ENCODE data around the gene SEMG1. TPM values are rescaled to one million over a fixed set of nuclear protein-coding genes. Genes with fewer than 3 reads are reported as not detected.

The SEMG1 gene
- total RNA-seq, 1 experiment from 2014 or later: 2.1 TPM

- TF ChIP-seq, protein P1, sequence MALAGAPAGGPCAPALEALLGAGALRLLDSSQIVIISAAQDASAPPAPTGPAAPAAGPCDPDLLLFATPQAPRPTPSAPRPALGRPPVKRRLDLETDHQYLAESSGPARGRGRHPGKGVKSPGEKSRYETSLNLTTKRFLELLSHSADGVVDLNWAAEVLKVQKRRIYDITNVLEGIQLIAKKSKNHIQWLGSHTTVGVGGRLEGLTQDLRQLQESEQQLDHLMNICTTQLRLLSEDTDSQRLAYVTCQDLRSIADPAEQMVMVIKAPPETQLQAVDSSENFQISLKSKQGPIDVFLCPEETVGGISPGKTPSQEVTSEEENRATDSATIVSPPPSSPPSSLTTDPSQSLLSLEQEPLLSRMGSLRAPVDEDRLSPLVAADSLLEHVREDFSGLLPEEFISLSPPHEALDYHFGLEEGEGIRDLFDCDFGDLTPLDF (CRISPR knock-in tag; IDR thresholded peaks at IDR 0.05): no peak
- TF ChIP-seq ZBTB43 (CRISPR knock-in tag; IDR thresholded peaks at IDR 0.05): no peak
- TF ChIP-seq, protein P2, sequence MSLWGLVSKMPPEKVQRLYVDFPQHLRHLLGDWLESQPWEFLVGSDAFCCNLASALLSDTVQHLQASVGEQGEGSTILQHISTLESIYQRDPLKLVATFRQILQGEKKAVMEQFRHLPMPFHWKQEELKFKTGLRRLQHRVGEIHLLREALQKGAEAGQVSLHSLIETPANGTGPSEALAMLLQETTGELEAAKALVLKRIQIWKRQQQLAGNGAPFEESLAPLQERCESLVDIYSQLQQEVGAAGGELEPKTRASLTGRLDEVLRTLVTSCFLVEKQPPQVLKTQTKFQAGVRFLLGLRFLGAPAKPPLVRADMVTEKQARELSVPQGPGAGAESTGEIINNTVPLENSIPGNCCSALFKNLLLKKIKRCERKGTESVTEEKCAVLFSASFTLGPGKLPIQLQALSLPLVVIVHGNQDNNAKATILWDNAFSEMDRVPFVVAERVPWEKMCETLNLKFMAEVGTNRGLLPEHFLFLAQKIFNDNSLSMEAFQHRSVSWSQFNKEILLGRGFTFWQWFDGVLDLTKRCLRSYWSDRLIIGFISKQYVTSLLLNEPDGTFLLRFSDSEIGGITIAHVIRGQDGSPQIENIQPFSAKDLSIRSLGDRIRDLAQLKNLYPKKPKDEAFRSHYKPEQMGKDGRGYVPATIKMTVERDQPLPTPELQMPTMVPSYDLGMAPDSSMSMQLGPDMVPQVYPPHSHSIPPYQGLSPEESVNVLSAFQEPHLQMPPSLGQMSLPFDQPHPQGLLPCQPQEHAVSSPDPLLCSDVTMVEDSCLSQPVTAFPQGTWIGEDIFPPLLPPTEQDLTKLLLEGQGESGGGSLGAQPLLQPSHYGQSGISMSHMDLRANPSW (CRISPR knock-in tag; conservative IDR thresholded peaks at IDR 0.05; ENCODE audit: low read depth): no peak
- no peak for TF ChIP-seq ZBTB21 (CRISPR knock-in tag; IDR thresholded peaks at IDR 0.05; ENCODE audit: borderline replicate concordance)
- TF ChIP-seq EMX1 (CRISPR knock-in tag; IDR thresholded peaks at IDR 0.05): no peak
- TF ChIP-seq, protein P3, sequence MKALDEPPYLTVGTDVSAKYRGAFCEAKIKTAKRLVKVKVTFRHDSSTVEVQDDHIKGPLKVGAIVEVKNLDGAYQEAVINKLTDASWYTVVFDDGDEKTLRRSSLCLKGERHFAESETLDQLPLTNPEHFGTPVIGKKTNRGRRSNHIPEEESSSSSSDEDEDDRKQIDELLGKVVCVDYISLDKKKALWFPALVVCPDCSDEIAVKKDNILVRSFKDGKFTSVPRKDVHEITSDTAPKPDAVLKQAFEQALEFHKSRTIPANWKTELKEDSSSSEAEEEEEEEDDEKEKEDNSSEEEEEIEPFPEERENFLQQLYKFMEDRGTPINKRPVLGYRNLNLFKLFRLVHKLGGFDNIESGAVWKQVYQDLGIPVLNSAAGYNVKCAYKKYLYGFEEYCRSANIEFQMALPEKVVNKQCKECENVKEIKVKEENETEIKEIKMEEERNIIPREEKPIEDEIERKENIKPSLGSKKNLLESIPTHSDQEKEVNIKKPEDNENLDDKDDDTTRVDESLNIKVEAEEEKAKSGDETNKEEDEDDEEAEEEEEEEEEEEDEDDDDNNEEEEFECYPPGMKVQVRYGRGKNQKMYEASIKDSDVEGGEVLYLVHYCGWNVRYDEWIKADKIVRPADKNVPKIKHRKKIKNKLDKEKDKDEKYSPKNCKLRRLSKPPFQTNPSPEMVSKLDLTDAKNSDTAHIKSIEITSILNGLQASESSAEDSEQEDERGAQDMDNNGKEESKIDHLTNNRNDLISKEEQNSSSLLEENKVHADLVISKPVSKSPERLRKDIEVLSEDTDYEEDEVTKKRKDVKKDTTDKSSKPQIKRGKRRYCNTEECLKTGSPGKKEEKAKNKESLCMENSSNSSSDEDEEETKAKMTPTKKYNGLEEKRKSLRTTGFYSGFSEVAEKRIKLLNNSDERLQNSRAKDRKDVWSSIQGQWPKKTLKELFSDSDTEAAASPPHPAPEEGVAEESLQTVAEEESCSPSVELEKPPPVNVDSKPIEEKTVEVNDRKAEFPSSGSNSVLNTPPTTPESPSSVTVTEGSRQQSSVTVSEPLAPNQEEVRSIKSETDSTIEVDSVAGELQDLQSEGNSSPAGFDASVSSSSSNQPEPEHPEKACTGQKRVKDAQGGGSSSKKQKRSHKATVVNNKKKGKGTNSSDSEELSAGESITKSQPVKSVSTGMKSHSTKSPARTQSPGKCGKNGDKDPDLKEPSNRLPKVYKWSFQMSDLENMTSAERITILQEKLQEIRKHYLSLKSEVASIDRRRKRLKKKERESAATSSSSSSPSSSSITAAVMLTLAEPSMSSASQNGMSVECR (CRISPR knock-in tag; IDR thresholded peaks at IDR 0.05; ENCODE audit: borderline replicate concordance): no peak
- TF ChIP-seq ATF1 (CRISPR knock-in tag; IDR thresholded peaks at IDR 0.05): no peak
- no peak for TF ChIP-seq ATF3 (CRISPR knock-in tag; conservative IDR thresholded peaks at IDR 0.05)
- no peak for TF ChIP-seq ATF6 (CRISPR knock-in tag; IDR thresholded peaks at IDR 0.05)
- TF ChIP-seq IRF2 (CRISPR knock-in tag; IDR thresholded peaks at IDR 0.05; ENCODE audit: borderline replicate concordance, low read depth): no peak
- TF ChIP-seq NFYB (CRISPR knock-in tag; conservative IDR thresholded peaks at IDR 0.05; ENCODE audit: low read depth): no peak
Observed at GRCh38 chr20:45164906-45165305, 41.9 kb upstream of the SEMG1 start (continued).

DNA sequence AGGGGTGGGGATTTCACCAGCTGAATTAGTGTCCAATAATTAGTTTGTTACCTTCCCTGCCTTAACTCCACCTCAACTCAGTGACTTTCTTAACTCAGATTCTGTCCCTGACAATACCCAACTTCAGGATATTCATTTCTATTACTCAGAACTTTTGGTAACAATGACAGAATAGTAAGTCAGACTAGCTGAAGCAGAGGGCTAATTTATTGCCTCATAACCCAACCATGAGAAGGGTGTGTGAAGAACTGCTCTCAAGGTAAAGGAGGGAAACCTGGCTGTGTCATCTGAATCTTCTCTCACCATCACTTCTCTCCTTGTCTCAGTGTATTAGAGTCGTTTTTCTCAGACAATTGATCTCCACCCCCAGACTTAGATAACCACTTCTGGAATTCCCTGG, 33.3 kb upstream of the SEMG1 start:
- DNase-seq (ENCODE audit: low spot score): no peak
- Mint-ChIP-seq H3K4me1 (peaks cover 7% of the 10 kb centered on the region; the same call in 1 of the 2 replicates), H3K9me3 (peaks cover 3% of the 10 kb centered on the region; the same call in 1 of the 2 replicates), H3K36me3 (no peaks in the 10 kb centered on the region), H3K27ac (no peak overlapping the region), H3K27me3 (ENCODE audit: low read depth) (peaks cover 25% of the 10 kb centered on the region), H3K4me3 (no peak overlapping the region)
- ChIA-PET POLR2A (no interaction called here), CTCF (interaction anchor here (0.6 kb wide), 1 partner anchor 120 kb away, joined by 3 read pairs; no protein-coding TSS in a partner anchor)
- no peak for TF ChIP-seq ZNF138 (CRISPR knock-in tag; conservative IDR thresholded peaks at IDR 0.05)
- TF ChIP-seq IRF1 (CRISPR knock-in tag; IDR thresholded peaks at IDR 0.05): no peak
- no peak for TF ChIP-seq MYBL2 (CRISPR knock-in tag; IDR thresholded peaks at IDR 0.05)
- no peak for TF ChIP-seq CTCF (IDR thresholded peaks at IDR 0.05)
- no peak for ATAC-seq
